GM23338 (cell line): Measurements from ENCODE around the gene NOSIP.

Source experiments
- CREB1 ChIP-seq: fragments of 250-450 bp; sonication (Bioruptor Pico); IDR thresholded peaks from 2 replicates; pipeline ENCODE4 v1.5.0; 2020; ENCODE audit warnings: low read depth, mild to moderate bottlenecking, moderate library complexity
- CTCF ChIP-seq, 2 experiments: fragments of 200-600 bp in 1 of 2; sonication (generic) in 1 of 2; conservative IDR thresholded peaks; 2 replicates each; pipeline versions ENCODE4 v1.5.1 to v1.6.1; 2016 to 2017; ENCODE audit warnings: antibody characterized with exemption in 2 of 2, low read depth in 2 of 2, mild to moderate bottlenecking in 2 of 2, moderate library complexity in 1 of 2
- ETS1 ChIP-seq: IDR thresholded peaks from 2 replicates; pipeline ENCODE4 v1.6.1; 2016; ENCODE audit warnings: antibody characterized with exemption
- EZH2 ChIP-seq: fragments of 200-600 bp; sonication (generic); IDR thresholded peaks from one replicate; pipeline ENCODE4 v1.8.0; 2017; ENCODE audit warnings: antibody characterized with exemption, mild to moderate bottlenecking, low read depth; ENCODE audit not compliant: unreplicated experiment
- EZH2phosphoT487 ChIP-seq: fragments of 200-600 bp; sonication (generic); IDR thresholded peaks from one replicate; pipeline ENCODE4 v1.8.1; 2018; ENCODE audit warnings: antibody characterized with exemption; ENCODE audit not compliant: unreplicated experiment
- JUNB ChIP-seq: IDR thresholded peaks from one replicate; pipeline ENCODE4 v1.6.1; 2016; ENCODE audit warnings: antibody characterized with exemption; ENCODE audit not compliant: unreplicated experiment
- POLR2AphosphoS5 ChIP-seq: IDR thresholded peaks from 2 replicates; pipeline ENCODE4 v1.6.1; 2016; ENCODE audit warnings: antibody characterized with exemption, low read depth
- REST ChIP-seq: IDR thresholded peaks from one replicate; pipeline ENCODE4 v1.6.1; 2018; ENCODE audit warnings: antibody characterized with exemption; ENCODE audit not compliant: unreplicated experiment
- STAT1 ChIP-seq: IDR thresholded peaks from one replicate; pipeline ENCODE4 v1.6.1; 2016; ENCODE audit warnings: antibody characterized with exemption; ENCODE audit not compliant: unreplicated experiment

GRCh38 chr19:49558591-49558990, 21.8 kb downstream of the NOSIP start:
- TF ChIP-seq CTCF (conservative IDR thresholded peaks at IDR 0.05; ENCODE audit: low read depth in 2 of 2) (no peak), POLR2AphosphoS5 (no peak), EZH2 (no peak), JUNB (no peak), REST (no peak), EZH2phosphoT487 (no peak), ETS1 (no peak), CREB1 (CRISPR knock-in tag) (no peak), STAT1 (no peak)
